ENCODE data around the gene DDAH1. TPM values are rescaled to one million over a fixed set of nuclear protein-coding genes. Genes with fewer than 3 reads are reported as not detected.

Gene DDAH1
- total and polyA plus RNA-seq, 2 donors, result 12.3 to 32.9 TPM

GRCh38 chr1:85326851-85327250, 138.1 kb downstream of the DDAH1 start:
- Histone ChIP-seq H3K4me3 (ENCODE audit: low read depth, low read length) (no peak overlapping the region), H3K36me3 (ENCODE audit: insufficient read depth) (no peaks in the 10 kb centered on the region), H3K4me1 (ENCODE audit: insufficient read depth) (no peaks in the 10 kb centered on the region), H3K27ac (ENCODE audit: low read depth) (no peak overlapping the region)
- DNase-seq (ENCODE audit: extremely low spot score), result no peak
- whole genome bisulfite sequencing, result 98% methylated on average over 5 of the region's 5 CpGs

GRCh38 chr1:85326336-85326735, 138.6 kb downstream of the DDAH1 start:
- 77% methylated on average over 2 of the region's 2 CpGs for WGBS
- Histone ChIP-seq H3K36me3 (ENCODE audit: insufficient read depth) (no peaks in the 10 kb centered on the region), H3K4me1 (ENCODE audit: insufficient read depth) (no peaks in the 10 kb centered on the region), H3K4me3 (ENCODE audit: low read depth, low read length) (no peak overlapping the region), H3K27ac (ENCODE audit: low read depth) (no peak overlapping the region)
- DNase-seq (ENCODE audit: extremely low spot score), result no peak

GRCh38 chr1:85325920-85326319, 139.0 kb downstream of the DDAH1 start:
- Histone ChIP-seq H3K4me3 (ENCODE audit: low read depth, low read length) (no peak overlapping the region), H3K4me1 (ENCODE audit: insufficient read depth) (no peaks in the 10 kb centered on the region), H3K36me3 (ENCODE audit: insufficient read depth) (no peaks in the 10 kb centered on the region), H3K27ac (ENCODE audit: low read depth) (no peak overlapping the region)
- no peak for DNase-seq (ENCODE audit: extremely low spot score)

GRCh38 chr1:85323770-85324169, 141.2 kb downstream of the DDAH1 start:
- DNase-seq (ENCODE audit: extremely low spot score), result no peak
- Histone ChIP-seq H3K4me1 (ENCODE audit: insufficient read depth) (no peaks in the 10 kb centered on the region), H3K36me3 (ENCODE audit: insufficient read depth) (no peaks in the 10 kb centered on the region), H3K4me3 (ENCODE audit: low read depth, low read length) (no peak overlapping the region), H3K27ac (ENCODE audit: low read depth) (no peak overlapping the region)
- 94% methylated on average over 5 of the region's 5 CpGs for WGBS

GRCh38 chr1:85322655-85323054, 142.3 kb downstream of the DDAH1 start:
- Histone ChIP-seq H3K4me1 (ENCODE audit: insufficient read depth) (no peaks in the 10 kb centered on the region), H3K36me3 (ENCODE audit: insufficient read depth) (no peaks in the 10 kb centered on the region), H3K27ac (ENCODE audit: low read depth) (no peak overlapping the region), H3K4me3 (ENCODE audit: low read depth, low read length) (no peak overlapping the region)
- WGBS, result 68% methylated on average over 2 of the region's 2 CpGs
- no peak for DNase-seq (ENCODE audit: extremely low spot score)

- Histone ChIP-seq H3K4me1 (ENCODE audit: insufficient read depth) (no peaks in the 10 kb centered on the region), H3K36me3 (ENCODE audit: insufficient read depth) (no peaks in the 10 kb centered on the region), H3K27ac (ENCODE audit: low read depth) (no peak overlapping the region), H3K4me3 (ENCODE audit: low read depth, low read length) (no peak overlapping the region)
- WGBS, result 87% methylated on average over 7 of the region's 7 CpGs
- no peak for DNase-seq (ENCODE audit: extremely low spot score)
These were observed 143.6 kb downstream of the DDAH1 start for GRCh38 chr1:85321237-85321964.

GRCh38 chr1:85320371-85321131, 144.4 kb downstream of the DDAH1 start:
- WGBS, result 86% methylated on average over 2 of the region's 2 CpGs
- Histone ChIP-seq H3K36me3 (ENCODE audit: insufficient read depth) (no peaks in the 10 kb centered on the region), H3K27ac (ENCODE audit: low read depth) (no peak overlapping the region), H3K4me3 (ENCODE audit: low read depth, low read length) (no peak overlapping the region), H3K4me1 (ENCODE audit: insufficient read depth) (no peaks in the 10 kb centered on the region)
- no peak for DNase-seq (ENCODE audit: extremely low spot score)

- Histone ChIP-seq H3K4me3 (ENCODE audit: low read depth, low read length) (no peak overlapping the region), H3K4me1 (ENCODE audit: insufficient read depth) (no peaks in the 10 kb centered on the region), H3K27ac (ENCODE audit: low read depth) (no peak overlapping the region), H3K36me3 (ENCODE audit: insufficient read depth) (no peaks in the 10 kb centered on the region)
- no peak for DNase-seq (ENCODE audit: extremely low spot score)
- WGBS, result 86% methylated on average over 4 of the region's 4 CpGs
These were observed 145.0 kb downstream of the DDAH1 start for GRCh38 chr1:85319931-85320330.

- DNase-seq (ENCODE audit: extremely low spot score), result no peak
- H3K4me3 ChIP-seq (ENCODE audit: low read depth, low read length), result no peak overlapping the region
- H3K4me1 ChIP-seq (ENCODE audit: insufficient read depth), result no peaks in the 10 kb centered on the region
- H3K36me3 ChIP-seq (ENCODE audit: insufficient read depth), result no peaks in the 10 kb centered on the region
- WGBS, result 90% methylated on average over 3 of the region's 3 CpGs
- no peak overlapping the region for H3K27ac ChIP-seq (ENCODE audit: low read depth)
These were observed 145.5 kb downstream of the DDAH1 start for GRCh38 chr1:85319491-85319890.

GRCh38 chr1:85318217-85318616, 146.7 kb downstream of the DDAH1 start:
- Histone ChIP-seq H3K4me1 (ENCODE audit: insufficient read depth) (no peaks in the 10 kb centered on the region), H3K36me3 (ENCODE audit: insufficient read depth) (no peaks in the 10 kb centered on the region), H3K4me3 (ENCODE audit: low read depth, low read length) (no peak overlapping the region), H3K27ac (ENCODE audit: low read depth) (no peak overlapping the region)
- DNase-seq (ENCODE audit: extremely low spot score), result no peak
- 94% methylated on average over 1 of the region's 1 CpG for WGBS

GRCh38 chr1:85317560-85317959, 147.4 kb downstream of the DDAH1 start:
- DNase-seq (ENCODE audit: extremely low spot score), result no peak

GRCh38 chr1:85316321-85316720, 148.6 kb downstream of the DDAH1 start:
- WGBS, result 97% methylated on average over 2 of the region's 2 CpGs
- H3K36me3 ChIP-seq (ENCODE audit: insufficient read depth), result no peaks in the 10 kb centered on the region
- H3K4me3 ChIP-seq (ENCODE audit: low read depth, low read length), result no peak overlapping the region
- DNase-seq (ENCODE audit: extremely low spot score), result no peak
- no peak overlapping the region for H3K27ac ChIP-seq (ENCODE audit: low read depth)
- no peaks in the 10 kb centered on the region for H3K4me1 ChIP-seq (ENCODE audit: insufficient read depth)

More at GRCh38 chr1:85317560-85317959, 147.4 kb downstream of the DDAH1 start:
- no peaks in the 10 kb centered on the region for H3K4me1 ChIP-seq (ENCODE audit: insufficient read depth)
- H3K36me3 ChIP-seq (ENCODE audit: insufficient read depth), result no peaks in the 10 kb centered on the region
- no peak overlapping the region for H3K4me3 ChIP-seq (ENCODE audit: low read depth, low read length)
- no peak overlapping the region for H3K27ac ChIP-seq (ENCODE audit: low read depth)
- 59% methylated on average over 5 of the region's 5 CpGs for WGBS

GRCh38 chr1:85315789-85316188, 149.2 kb downstream of the DDAH1 start:
- Histone ChIP-seq H3K36me3 (ENCODE audit: insufficient read depth) (no peaks in the 10 kb centered on the region), H3K4me1 (ENCODE audit: insufficient read depth) (no peaks in the 10 kb centered on the region), H3K4me3 (ENCODE audit: low read depth, low read length) (no peak overlapping the region), H3K27ac (ENCODE audit: low read depth) (no peak overlapping the region)
- 65% methylated on average over 8 of the region's 8 CpGs for WGBS
- DNase-seq (ENCODE audit: extremely low spot score), result no peak

- H3K36me3 ChIP-seq (ENCODE audit: insufficient read depth), result no peaks in the 10 kb centered on the region
- H3K4me1 ChIP-seq (ENCODE audit: insufficient read depth), result no peaks in the 10 kb centered on the region
- DNase-seq (ENCODE audit: extremely low spot score), result no peak
- H3K4me3 ChIP-seq (ENCODE audit: low read depth, low read length), result no peak overlapping the region
- no peak overlapping the region for H3K27ac ChIP-seq (ENCODE audit: low read depth)
These were observed 150.2 kb downstream of the DDAH1 start for GRCh38 chr1:85314726-85315125.

Data from urinary bladder (tissue), 4 donors.